GM19238 (cell line): ENCODE measurements around the gene POLR3A.
A peak's percentile ranks its signal among the peaks of the same experiment; 100 is the strongest.

Source experiments
- DNase-seq: peaks from one replicate; pipeline ENCODE4 v3.0.0; 2011; ENCODE audit warnings: low spot score; ENCODE audit not compliant: insufficient read length

The POLR3A gene

GRCh38 chr10:78047314-78047891 is 18.1 kb upstream of the POLR3A start:
- DNase-seq: peak; percentile 39

- no peak for DNase-seq
Measured at GRCh38 chr10:78046711-78047269, 17.5 kb upstream of the POLR3A start.

GRCh38 chr10:78045856-78046255 is 16.5 kb upstream of the POLR3A start:
- DNase-seq: no peak

GRCh38 chr10:78045237-78045636 is 15.9 kb upstream of the POLR3A start:
- peak; percentile 40 for DNase-seq

GRCh38 chr10:78044699-78045098 is 15.4 kb upstream of the POLR3A start:
- no peak for DNase-seq

- no peak for DNase-seq
Measured at GRCh38 chr10:78044179-78044578, 14.9 kb upstream of the POLR3A start.

- DNase-seq: no peak
Measured at GRCh38 chr10:78042752-78043104, 13.4 kb upstream of the POLR3A start.

GRCh38 chr10:78042058-78042751 is 12.9 kb upstream of the POLR3A start:
- no peak for DNase-seq

- no peak for DNase-seq
Measured at GRCh38 chr10:78041170-78042057, 12.1 kb upstream of the POLR3A start.

- no peak for DNase-seq
Measured at GRCh38 chr10:78039743-78040142, 10.4 kb upstream of the POLR3A start.

- DNase-seq: no peak
Measured at GRCh38 chr10:78038791-78039547, 9.7 kb upstream of the POLR3A start.

GRCh38 chr10:78038105-78038504 is 8.8 kb upstream of the POLR3A start:
- no peak for DNase-seq

GRCh38 chr10:78035933-78036583 is 6.7 kb upstream of the POLR3A start:
- DNase-seq: no peak

GRCh38 chr10:78035437-78035836 is 6.1 kb upstream of the POLR3A start:
- no peak for DNase-seq

- no peak for DNase-seq
Measured at GRCh38 chr10:78035025-78035424, 5.7 kb upstream of the POLR3A start.

GRCh38 chr10:78033637-78034470 is 4.5 kb upstream of the POLR3A start, which contains the start of gene RPS24:
TSS of gene RPS24 (plus strand) at chr10:78033863. CDS start at chr10:78033902, 39 bp downstream.
- DNase-seq: peak; percentile 75

- DNase-seq: no peak
Measured at GRCh38 chr10:78033387-78033636, 4.0 kb upstream of the POLR3A start.

- peak; percentile 8 for DNase-seq
Measured at GRCh38 chr10:78028438-78029268, 662 bp downstream of the POLR3A start.

- no peak for DNase-seq
Measured at GRCh38 chr10:78025685-78026364, 3.5 kb downstream of the POLR3A start.
